ENCODE data around the gene CIRBP. TPM values are rescaled to one million over a fixed set of nuclear protein-coding genes. Genes with fewer than 3 reads are reported as not detected.

CIRBP gene
- total RNA-seq, 1 experiment from 2014 or later, result 287 TPM

DNA sequence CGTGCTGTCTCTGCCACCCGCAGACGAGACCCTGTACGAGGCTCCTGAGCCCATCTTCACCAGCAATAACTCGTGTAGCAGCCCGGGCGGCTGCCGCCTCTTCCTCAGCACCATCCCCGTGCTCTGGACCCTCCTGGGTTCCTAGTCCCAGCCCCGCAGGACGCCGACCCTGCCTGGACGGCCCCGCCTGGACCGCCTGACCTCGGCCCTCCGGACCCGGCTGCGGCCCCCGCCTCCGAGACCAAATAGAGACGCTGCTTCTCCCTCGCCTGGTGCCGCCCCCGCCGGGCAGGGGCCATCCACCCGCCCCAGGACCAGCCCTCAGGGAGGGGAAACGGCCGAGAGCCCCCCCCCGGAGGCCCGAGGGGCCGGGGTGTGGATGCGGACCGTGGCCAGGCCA is 30.7 kb downstream of the CIRBP start:
- ChIA-PET CTCF (no interaction called here), POLR2A (ENCODE audit: low non-redundant PET) (no interaction called here)
- Histone ChIP-seq H3K27me3 (replicated peaks; ENCODE audit: insufficient read depth, low read depth, low read length, poor library complexity) (no peaks in the 10 kb centered on the region), H3K4me1 (ENCODE audit: insufficient read depth, low read length, poor library complexity, severe bottlenecking) (peaks cover 7% of the 10 kb centered on the region), H3K9me3 (ENCODE audit: low read depth, low read length, poor library complexity, severe bottlenecking) (no peaks in the 10 kb centered on the region), H3K4me3 (ENCODE audit: low read depth, low read length, poor library complexity, severe bottlenecking) (no peak overlapping the region), H3K27ac (ENCODE audit: low read depth, low read length, poor library complexity, severe bottlenecking) (no peak overlapping the region), H3K36me3 (ENCODE audit: insufficient read depth, low read length, poor library complexity, severe bottlenecking) (no peaks in the 10 kb centered on the region)
- intact Hi-C loops (cut with micrococcal nuclease; ENCODE audit: unreplicated experiment), result no loop called here
- BruUV-seq (replicated peaks), result no TSS peak
- DNase-seq (ENCODE audit: low spot score), result no peak
- TF ChIP-seq, protein P1, sequence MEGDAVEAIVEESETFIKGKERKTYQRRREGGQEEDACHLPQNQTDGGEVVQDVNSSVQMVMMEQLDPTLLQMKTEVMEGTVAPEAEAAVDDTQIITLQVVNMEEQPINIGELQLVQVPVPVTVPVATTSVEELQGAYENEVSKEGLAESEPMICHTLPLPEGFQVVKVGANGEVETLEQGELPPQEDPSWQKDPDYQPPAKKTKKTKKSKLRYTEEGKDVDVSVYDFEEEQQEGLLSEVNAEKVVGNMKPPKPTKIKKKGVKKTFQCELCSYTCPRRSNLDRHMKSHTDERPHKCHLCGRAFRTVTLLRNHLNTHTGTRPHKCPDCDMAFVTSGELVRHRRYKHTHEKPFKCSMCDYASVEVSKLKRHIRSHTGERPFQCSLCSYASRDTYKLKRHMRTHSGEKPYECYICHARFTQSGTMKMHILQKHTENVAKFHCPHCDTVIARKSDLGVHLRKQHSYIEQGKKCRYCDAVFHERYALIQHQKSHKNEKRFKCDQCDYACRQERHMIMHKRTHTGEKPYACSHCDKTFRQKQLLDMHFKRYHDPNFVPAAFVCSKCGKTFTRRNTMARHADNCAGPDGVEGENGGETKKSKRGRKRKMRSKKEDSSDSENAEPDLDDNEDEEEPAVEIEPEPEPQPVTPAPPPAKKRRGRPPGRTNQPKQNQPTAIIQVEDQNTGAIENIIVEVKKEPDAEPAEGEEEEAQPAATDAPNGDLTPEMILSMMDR (conservative IDR thresholded peaks at IDR 0.05; ENCODE audit: low read depth, low read length), result no peak
- no peak for TF ChIP-seq EZH2 (IDR thresholded peaks at IDR 0.05; ENCODE audit: borderline replicate concordance, low read depth, low read length, poor library complexity, severe bottlenecking)

DNA sequence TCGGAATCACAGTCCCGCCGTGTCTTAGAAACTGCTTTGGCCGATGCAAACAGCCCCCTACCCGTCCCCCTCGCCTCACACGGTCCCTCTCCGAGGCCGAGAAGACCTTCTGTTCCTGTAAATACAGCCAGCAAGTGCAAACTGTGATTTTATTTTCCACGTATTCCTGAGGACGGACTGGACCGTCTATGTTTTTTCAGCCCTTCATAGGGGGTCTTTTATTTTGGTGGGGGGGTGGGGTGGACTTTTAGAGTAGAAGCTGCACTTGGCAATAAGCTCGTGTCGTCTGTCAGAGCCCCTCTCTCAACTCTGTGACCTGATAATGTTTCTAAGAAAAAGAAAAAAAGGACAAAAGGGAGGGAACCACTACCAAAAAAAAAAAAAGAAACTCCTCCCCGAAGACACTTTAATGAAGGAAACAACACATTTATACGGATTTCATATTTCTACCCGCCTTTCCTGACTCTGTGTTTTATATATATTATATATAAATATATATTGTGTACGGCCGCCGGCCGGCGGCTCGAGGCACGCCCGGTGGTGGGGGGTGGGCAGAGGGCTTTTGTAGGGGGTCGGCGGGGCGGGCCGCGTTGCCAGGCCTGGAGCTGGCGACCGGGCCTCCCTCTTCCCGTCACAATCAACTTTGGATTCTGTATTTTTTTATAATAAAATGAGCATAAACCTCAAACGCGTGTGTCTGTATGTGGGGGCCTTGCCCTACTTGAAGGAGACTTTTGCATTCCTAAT is 31.8 kb downstream of the CIRBP start:
- H3K27ac ChIP-seq (ENCODE audit: low read depth, low read length, poor library complexity, severe bottlenecking), result no peak overlapping the region
- no peak overlapping the region for H3K4me3 ChIP-seq (ENCODE audit: low read depth, low read length, poor library complexity, severe bottlenecking)
- no TSS peak for BruUV-seq (replicated peaks)
- no peak for DNase-seq (ENCODE audit: low spot score)
- no peaks in the 10 kb centered on the region for H3K36me3 ChIP-seq (ENCODE audit: insufficient read depth, low read length, poor library complexity, severe bottlenecking)
- no peak for TF ChIP-seq EZH2 (IDR thresholded peaks at IDR 0.05; ENCODE audit: borderline replicate concordance, low read depth, low read length, poor library complexity, severe bottlenecking)
- TF ChIP-seq, protein P1 (conservative IDR thresholded peaks at IDR 0.05; ENCODE audit: low read depth, low read length), result no peak
- CTCF ChIA-PET, result no interaction called here
- H3K4me1 ChIP-seq (ENCODE audit: insufficient read depth, low read length, poor library complexity, severe bottlenecking), result no peaks in the 10 kb centered on the region
- H3K27me3 ChIP-seq (replicated peaks; ENCODE audit: insufficient read depth, low read depth, low read length, poor library complexity), result no peaks in the 10 kb centered on the region
- POLR2A ChIA-PET (ENCODE audit: low non-redundant PET), result interaction anchor here (0.8 kb wide), 1 partner anchor 529 kb away, joined by 10 read pairs; no protein-coding TSS in a partner anchor
- H3K9me3 ChIP-seq (ENCODE audit: low read depth, low read length, poor library complexity, severe bottlenecking), result no peaks in the 10 kb centered on the region
- intact Hi-C loops (cut with micrococcal nuclease; ENCODE audit: unreplicated experiment), result no loop called here

DNA sequence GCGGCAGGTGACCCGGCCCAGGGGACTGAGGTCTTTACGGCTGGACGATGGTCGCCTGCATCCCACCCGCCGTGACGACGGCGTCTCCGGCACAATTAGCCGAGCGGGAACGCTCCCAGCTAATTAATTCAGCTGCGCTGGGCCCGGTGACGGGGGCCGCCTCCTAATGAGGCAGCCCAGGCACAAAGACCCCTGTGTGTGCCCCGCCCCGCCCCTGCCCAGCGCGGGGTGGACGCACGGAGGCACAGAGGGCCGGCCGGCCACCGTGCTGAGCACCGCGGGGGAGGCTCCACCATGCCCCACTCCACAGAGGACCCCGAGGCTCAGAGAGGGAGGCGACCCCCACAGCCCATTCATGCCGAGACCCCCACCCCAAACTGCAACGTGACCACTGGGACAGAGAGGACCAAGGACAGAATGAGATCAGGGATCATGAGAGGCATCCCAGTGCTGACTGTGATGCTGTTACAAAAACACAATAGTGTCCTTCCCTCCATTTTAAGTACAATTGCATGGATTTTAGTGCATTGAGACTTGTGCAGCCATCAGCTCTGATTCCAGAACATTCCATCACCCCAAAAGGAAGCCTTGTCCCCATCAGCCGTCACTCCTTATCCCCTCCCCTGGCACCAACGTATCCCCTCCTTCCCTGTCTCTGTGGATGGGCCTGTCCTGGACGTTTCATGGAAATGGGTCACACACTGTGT is 33.6 kb downstream of the CIRBP start:
- Histone ChIP-seq H3K9me3 (ENCODE audit: low read depth, low read length, poor library complexity, severe bottlenecking) (no peaks in the 10 kb centered on the region), H3K4me1 (ENCODE audit: insufficient read depth, low read length, poor library complexity, severe bottlenecking) (no peaks in the 10 kb centered on the region), H3K4me3 (ENCODE audit: low read depth, low read length, poor library complexity, severe bottlenecking) (no peak overlapping the region), H3K36me3 (ENCODE audit: insufficient read depth, low read length, poor library complexity, severe bottlenecking) (no peaks in the 10 kb centered on the region), H3K27ac (ENCODE audit: low read depth, low read length, poor library complexity, severe bottlenecking) (no peak overlapping the region), H3K27me3 (replicated peaks; ENCODE audit: insufficient read depth, low read depth, low read length, poor library complexity) (no peaks in the 10 kb centered on the region)
- no TSS peak for BruUV-seq (replicated peaks)
- POLR2A ChIA-PET (ENCODE audit: low non-redundant PET), result no interaction called here
- DNase-seq (ENCODE audit: low spot score), result no peak
- intact Hi-C loops (cut with micrococcal nuclease; ENCODE audit: unreplicated experiment), result no loop called here
- CTCF ChIA-PET, result no interaction called here
- TF ChIP-seq, protein P1 (conservative IDR thresholded peaks at IDR 0.05; ENCODE audit: low read depth, low read length), result no peak
- TF ChIP-seq EZH2 (IDR thresholded peaks at IDR 0.05; ENCODE audit: borderline replicate concordance, low read depth, low read length, poor library complexity, severe bottlenecking), result no peak

Measured in A673 (cell line).